ENCODE measurements around the gene CCDC178. TPM values are rescaled to one million over a fixed set of nuclear protein-coding genes. Genes with fewer than 3 reads are reported as not detected.

The CCDC178 gene
- total RNA-seq, 4 donors from 2014 or later = not detected

- Histone ChIP-seq H3K4me1 (no peaks in the 10 kb centered on the region), H3K9me3 (no peaks in the 10 kb centered on the region), H3K27ac (no peak overlapping the region), H3K27me3 (no peaks in the 10 kb centered on the region), H3K36me3 (no peaks in the 10 kb centered on the region), H3K4me3 (no peak overlapping the region)
- no peak for TF ChIP-seq POLR2A (IDR thresholded peaks at IDR 0.05)
- TF ChIP-seq, protein P1, sequence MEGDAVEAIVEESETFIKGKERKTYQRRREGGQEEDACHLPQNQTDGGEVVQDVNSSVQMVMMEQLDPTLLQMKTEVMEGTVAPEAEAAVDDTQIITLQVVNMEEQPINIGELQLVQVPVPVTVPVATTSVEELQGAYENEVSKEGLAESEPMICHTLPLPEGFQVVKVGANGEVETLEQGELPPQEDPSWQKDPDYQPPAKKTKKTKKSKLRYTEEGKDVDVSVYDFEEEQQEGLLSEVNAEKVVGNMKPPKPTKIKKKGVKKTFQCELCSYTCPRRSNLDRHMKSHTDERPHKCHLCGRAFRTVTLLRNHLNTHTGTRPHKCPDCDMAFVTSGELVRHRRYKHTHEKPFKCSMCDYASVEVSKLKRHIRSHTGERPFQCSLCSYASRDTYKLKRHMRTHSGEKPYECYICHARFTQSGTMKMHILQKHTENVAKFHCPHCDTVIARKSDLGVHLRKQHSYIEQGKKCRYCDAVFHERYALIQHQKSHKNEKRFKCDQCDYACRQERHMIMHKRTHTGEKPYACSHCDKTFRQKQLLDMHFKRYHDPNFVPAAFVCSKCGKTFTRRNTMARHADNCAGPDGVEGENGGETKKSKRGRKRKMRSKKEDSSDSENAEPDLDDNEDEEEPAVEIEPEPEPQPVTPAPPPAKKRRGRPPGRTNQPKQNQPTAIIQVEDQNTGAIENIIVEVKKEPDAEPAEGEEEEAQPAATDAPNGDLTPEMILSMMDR (IDR thresholded peaks at IDR 0.05) = no peak
- DNase-seq = no peak
Observed at GRCh38 chr18:32906506-32907310, 533.8 kb downstream of the CCDC178 start.

GRCh38 chr18:32905651-32906050 is 534.9 kb downstream of the CCDC178 start:
- DNase-seq = no peak
- Histone ChIP-seq H3K27me3 (no peaks in the 10 kb centered on the region), H3K4me1 (no peaks in the 10 kb centered on the region), H3K9me3 (no peaks in the 10 kb centered on the region), H3K27ac (no peak overlapping the region), H3K4me3 (no peak overlapping the region), H3K36me3 (no peaks in the 10 kb centered on the region)
- TF ChIP-seq, protein P1 (IDR thresholded peaks at IDR 0.05) = no peak
- no peak for TF ChIP-seq POLR2A (IDR thresholded peaks at IDR 0.05)

GRCh38 chr18:32902568-32903330 is 537.8 kb downstream of the CCDC178 start:
- no peak overlapping the region for H3K4me3 ChIP-seq
- no peak for DNase-seq

DNA sequence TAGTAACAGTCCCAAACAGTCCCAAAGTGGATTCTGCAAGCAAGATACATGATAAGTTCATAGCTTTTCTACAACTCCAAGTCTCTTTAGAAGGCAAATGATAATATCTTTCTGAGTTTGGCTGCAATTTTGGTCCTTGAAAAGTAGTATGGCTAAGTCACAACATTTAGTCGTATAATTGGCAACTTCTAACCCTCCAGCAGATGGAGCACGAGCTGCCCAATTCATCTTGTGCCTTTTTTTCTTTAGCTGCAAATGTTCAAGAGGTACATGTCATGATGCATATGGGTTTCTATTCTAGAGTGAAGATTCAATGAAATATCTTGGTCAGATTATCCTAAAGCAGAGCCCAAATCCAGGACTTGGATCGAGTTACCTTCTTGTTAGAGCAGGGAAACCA is 540.7 kb downstream of the CCDC178 start:
- Histone ChIP-seq H3K27me3 (no peaks in the 10 kb centered on the region), H3K36me3 (no peaks in the 10 kb centered on the region), H3K9me3 (peaks cover 0 to 4% (median 0%) of the 10 kb centered on the region in 4 donors), H3K4me1 (no peaks in the 10 kb centered on the region), H3K27ac (no peak overlapping the region), H3K4me3 (no peak overlapping the region)
- no peak for DNase-seq
- TF ChIP-seq POLR2A (IDR thresholded peaks at IDR 0.05) = no peak
- TF ChIP-seq, protein P1 (IDR thresholded peaks at IDR 0.05) = no peak

More at GRCh38 chr18:32902568-32903330, 537.8 kb downstream of the CCDC178 start:
- H3K4me1 ChIP-seq = no peaks in the 10 kb centered on the region
- no peaks in the 10 kb centered on the region for H3K27me3 ChIP-seq
- no peak overlapping the region for H3K27ac ChIP-seq
- no peaks in the 10 kb centered on the region for H3K9me3 ChIP-seq
- TF ChIP-seq, protein P1 (IDR thresholded peaks at IDR 0.05) = no peak
- no peak for TF ChIP-seq POLR2A (IDR thresholded peaks at IDR 0.05)
- H3K36me3 ChIP-seq = no peaks in the 10 kb centered on the region

GRCh38 chr18:32896776-32897547 is 543.6 kb downstream of the CCDC178 start:
- Histone ChIP-seq H3K9me3 (peaks cover 0 to 4% (median 0%) of the 10 kb centered on the region in 4 donors), H3K4me1 (no peaks in the 10 kb centered on the region), H3K4me3 (no peak overlapping the region), H3K27me3 (no peaks in the 10 kb centered on the region), H3K27ac (no peak overlapping the region), H3K36me3 (no peaks in the 10 kb centered on the region)
- TF ChIP-seq, protein P1 (IDR thresholded peaks at IDR 0.05) = no peak
- no peak for TF ChIP-seq POLR2A (IDR thresholded peaks at IDR 0.05)
- DNase-seq = no peak
